Activated T-cell treated with anti-CD3 and anti-CD28 coated beads, Interleukin-2, amount 50 U/mL, for 48 hours (primary cell): ENCODE results near the gene INTS4.
"Not testable (repeated sequence)": the region's sequence is repeated elsewhere in the genome, so short reads cannot be mapped to it uniquely, and the experiment has no call there.

Experiments used
- DNase-seq, 2 experiments: peaks; one replicate each; pipeline ENCODE4 v3.0.0-alpha.2; 2020

INTS4 gene

DNA sequence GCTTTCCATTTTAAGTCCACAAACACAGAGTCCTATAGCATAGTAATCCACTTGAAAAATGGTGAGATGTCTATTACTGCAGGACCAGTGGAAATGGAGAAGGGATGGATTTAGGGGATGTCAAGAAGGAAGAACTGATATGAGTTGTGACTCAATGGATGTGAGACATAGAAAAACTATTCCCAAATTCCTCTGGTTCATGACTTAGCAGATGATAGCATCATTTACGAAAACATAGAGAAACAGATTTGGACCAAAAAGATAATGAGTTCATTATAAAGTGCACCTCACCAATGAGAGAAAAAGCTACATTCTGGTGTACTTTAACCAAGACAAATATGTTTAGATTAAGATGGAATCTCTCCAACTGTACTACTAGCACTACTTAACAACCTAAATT is 51.2 kb downstream of the INTS4 start:
- DNase-seq, result not testable (repeated sequence)

DNA sequence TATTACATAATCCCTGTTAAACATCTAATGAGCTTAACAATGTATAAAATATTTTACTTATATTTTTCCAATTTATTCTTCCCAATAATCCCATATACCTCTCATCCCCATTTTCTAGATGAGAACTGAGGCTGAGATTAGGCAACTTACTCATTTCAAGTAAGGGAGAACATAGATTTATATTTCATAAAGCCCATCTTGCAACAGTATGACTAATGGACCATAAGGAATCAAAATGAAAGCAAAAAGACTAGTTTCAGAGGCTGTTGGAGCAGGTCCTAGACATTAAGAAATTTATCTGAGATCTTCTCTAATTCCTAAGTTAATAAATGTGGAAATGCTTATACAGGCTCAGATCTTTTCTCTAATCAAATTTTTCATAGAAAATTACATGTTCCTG is 52.0 kb downstream of the INTS4 start:
- DNase-seq, result not testable (repeated sequence)

- not testable (repeated sequence) for DNase-seq
Measured at GRCh38 chr11:77933596-77933995, 60.9 kb downstream of the INTS4 start.

DNA sequence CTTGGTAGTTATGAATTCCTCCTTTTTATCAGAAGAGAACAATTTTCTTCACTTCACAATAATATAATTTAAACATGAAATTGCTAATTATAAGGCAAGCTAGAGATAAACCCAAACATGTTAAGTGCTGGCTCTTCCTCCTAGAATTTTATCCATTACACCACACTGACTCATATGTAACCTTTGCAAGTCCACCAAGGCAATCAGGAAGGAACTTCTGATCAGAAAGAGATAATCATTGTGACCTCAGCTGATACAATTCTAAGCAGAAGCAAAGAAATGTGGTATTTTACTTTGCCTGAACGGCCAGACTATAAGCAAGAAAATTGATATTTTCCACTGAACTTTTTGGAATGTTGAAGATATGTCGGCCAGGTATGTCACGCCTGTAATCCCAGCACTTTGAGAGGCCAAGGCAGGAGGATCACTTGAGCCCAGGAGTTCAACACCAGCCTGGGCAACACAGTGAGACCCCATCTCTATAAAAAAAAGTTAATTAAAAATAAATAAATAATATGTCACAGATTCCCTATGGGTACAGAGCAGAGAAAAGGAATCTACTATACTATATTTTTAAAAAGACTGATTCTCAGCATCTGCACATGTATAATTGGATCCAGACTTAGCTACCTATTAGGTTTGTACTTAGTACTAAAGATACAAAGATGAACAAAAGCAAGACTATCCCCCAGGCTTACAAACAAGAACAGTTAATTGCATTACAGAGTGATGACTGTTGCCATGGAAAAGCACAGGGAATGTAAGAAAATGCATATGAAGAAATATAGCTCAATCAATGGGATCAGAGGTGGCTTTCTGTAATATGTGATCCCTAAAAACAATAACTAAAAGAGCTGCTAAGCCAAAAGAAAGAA is 63.9 kb downstream of the INTS4 start:
- DNase-seq, result not testable (repeated sequence)

GRCh38 chr11:77917713-77918112 is 76.8 kb downstream of the INTS4 start:
- not testable (repeated sequence) for DNase-seq

- not testable (repeated sequence) for DNase-seq
Measured at GRCh38 chr11:77914307-77914791, 80.1 kb downstream of the INTS4 start.

GRCh38 chr11:77913608-77914306 is 80.7 kb downstream of the INTS4 start:
- not testable (repeated sequence) for DNase-seq

DNA sequence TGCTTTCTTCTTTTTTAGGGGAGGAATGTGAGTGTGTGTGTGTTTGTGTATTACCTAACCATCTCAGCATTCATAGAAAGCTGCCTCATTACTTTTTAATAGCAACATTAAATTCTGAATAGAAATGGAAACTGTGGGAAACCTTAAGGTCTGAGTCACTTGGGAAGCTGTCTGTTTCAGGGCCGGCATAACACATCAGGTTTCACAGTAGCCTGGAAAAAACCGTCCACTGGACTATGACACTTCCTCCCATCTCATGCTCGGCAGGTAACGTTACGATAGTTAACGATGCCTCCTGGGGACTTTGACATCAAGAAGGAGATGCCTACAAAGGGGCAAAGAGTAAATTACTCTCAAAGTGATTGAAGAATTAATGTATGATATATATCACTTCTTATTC is 83.6 kb downstream of the INTS4 start:
- DNase-seq, result not testable (repeated sequence)

- DNase-seq, result no peak
Measured at GRCh38 chr11:77909277-77909676, 85.2 kb downstream of the INTS4 start.

DNA sequence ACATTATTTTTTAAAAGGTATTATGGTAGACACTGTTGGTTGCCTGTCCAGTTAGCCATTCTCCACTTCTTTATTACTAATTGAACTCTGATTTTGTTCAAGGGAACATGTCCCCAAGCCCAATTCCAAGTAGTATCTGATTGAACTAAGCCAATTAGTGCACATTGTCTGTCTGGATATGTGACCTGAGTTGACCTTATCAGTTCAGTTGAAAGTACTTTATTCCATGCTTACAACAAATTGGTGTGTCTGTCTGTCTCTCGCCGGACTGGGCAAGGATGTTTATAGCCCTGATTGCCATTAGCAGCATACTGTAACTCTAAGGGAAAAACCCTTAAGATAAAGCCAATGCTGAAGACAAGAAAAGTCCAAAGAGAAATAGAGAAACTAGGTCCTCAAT is 85.6 kb downstream of the INTS4 start:
- DNase-seq, result no peak

- DNase-seq, result not testable (repeated sequence)
Measured at GRCh38 chr11:77894949-77895348, 99.5 kb downstream of the INTS4 start.

- DNase-seq, result not testable (repeated sequence)
Measured at GRCh38 chr11:77891703-77892102, 102.8 kb downstream of the INTS4 start.

GRCh38 chr11:77891256-77891655 is 103.2 kb downstream of the INTS4 start:
- not testable (repeated sequence) for DNase-seq

GRCh38 chr11:77890619-77891056 is 103.8 kb downstream of the INTS4 start:
- DNase-seq, result not testable (repeated sequence)

DNA sequence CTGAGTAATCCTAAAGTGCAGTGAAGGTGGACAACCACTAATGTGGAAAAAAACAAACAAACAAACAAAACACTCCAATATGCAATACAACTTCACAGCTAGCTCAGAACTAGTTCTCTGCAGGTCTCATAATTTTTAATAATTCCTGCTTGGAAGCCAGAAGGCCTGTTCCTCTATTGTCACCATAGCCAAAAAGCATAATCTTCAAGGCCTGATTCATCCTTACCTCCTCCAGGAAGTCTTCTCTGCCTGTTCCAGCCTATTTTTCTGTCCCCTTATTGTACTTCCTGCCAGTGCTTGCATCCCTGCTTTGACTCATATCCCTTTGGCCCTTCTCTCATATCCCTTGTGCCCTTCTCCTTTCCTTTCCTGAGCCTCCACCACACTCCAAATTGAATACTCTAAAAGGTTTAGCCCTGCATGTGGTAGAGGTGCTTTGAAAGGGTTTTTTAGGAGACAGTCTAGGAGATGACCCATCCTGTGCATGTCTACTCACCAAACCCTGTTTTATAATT is 104.3 kb downstream of the INTS4 start:
- DNase-seq, result not testable (repeated sequence)

- not testable (repeated sequence) for DNase-seq
Measured at GRCh38 chr11:77889045-77889444, 105.4 kb downstream of the INTS4 start.

DNA sequence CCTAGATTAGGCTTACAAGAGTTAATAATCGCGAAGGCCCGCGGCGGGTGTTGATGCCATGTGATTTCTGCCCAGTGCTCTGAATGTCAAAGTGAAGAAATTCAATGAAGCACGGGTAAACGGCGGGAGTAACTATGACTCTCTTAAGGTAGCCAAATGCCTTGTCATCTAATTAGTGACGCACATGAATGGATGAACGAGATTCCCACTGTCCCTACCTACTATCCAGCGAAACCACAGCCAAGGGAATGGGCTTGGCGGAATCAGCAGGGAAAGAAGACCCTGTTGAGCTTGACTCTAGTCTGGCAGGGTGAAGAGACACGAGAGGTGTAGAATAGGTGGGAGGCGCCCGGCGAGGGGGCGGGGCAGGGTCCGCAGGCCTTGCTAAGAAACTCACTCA is 108.1 kb downstream of the INTS4 start:
- DNase-seq, result no peak

GRCh38 chr11:77884829-77885190 is 109.7 kb downstream of the INTS4 start:
- DNase-seq, result no peak

DNA sequence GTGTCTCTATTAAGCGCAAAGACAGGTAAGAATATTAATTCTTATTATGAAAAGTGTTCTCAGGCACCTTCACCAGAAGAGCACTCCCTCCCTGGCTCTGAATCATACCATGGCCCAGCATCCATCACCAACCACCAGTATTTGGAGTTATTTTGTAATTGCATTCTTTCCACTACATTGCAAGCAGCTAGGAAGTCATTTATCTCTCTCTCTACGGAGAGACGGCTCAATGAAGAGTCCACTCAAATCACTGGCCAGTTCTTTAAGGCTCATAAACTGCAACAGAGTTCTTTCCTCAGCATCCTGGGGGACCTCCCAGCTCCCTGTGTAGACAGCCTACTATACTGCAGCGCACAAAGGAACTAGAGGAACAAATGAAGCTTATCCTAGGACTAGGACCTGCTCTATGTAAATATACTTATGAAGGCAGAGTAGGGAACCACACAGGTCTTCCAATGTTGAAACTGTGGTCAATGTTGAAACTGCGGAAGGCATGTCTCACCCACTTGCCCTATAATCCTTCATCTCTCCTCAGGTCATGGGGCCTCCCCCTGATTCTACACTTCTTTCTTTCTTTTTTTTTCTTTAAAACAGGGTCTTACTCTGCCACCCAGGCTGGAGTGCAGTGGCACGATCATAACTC is 110.2 kb downstream of the INTS4 start:
- no peak for DNase-seq

GRCh38 chr11:77883775-77884174 is 110.7 kb downstream of the INTS4 start:
- no peak for DNase-seq

DNA sequence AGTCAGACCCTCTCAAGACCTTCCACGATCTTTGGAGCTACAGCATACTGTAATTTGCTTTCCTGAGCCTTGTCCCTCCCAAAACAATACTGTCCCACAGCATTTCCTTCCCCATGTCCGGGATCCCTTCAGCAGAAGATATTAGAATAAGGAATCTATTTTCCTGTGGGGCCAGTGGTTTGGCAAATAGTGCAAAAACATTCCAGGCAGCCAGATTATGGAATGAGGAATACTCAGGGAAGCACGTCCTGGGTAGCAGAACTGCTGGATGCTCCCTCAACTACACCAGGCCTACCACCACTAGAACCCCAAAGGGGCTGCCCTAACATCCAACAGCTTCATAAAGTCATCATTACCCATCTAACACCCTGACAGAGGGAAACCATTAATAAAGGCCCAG is 112.1 kb downstream of the INTS4 start:
- no peak for DNase-seq

DNA sequence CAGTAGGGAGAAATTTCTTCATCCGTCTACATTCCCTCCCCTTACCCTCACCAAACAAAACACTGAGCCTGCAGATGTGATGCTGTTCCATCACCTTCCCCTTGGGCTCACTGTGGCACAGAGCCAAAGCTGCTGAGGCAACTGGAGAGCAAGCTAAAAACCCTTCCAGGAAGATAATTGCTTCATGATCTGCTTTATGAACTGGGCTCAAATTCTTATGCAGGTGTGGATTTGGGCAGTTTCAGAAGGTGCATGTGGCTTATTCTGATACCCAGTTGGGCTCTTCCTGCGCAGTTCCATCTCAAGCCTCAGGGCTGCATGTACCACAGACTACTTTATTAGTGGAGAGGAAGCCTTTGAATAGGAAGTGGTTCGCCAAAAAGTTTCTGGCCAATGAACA is 115.2 kb downstream of the INTS4 start:
- DNase-seq, result no peak

DNA sequence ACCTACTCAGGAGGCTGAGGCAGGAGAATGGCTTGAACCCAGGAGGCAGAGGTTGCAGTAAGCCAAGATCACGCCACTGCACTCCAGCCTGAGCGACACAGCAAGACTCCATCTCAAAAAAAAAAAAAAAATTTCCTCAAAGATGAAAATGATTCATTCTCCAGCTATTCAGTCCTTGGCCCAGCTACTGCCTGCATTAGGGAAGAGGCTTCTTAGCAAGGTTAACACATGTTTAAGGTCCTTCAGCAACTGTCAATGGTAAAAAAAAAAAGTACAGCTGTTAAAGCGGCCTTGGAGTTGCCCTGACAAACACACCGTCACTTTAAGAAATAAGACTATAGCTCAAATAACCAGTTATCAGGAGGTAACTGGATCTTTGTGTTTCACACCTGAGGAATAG is 116.2 kb downstream of the INTS4 start:
- DNase-seq, result not testable (repeated sequence)
